Mesodermal cell (in vitro differentiated cells): Measurements from ENCODE around the gene PLCB4.

Experiments used
- H3K27ac ChIP-seq: 2 replicates; pipeline ENCODE4 v1.7.0; 2013; ENCODE audit warnings: mild to moderate bottlenecking, low read depth, low read length, moderate library complexity; ENCODE audit not compliant: severe bottlenecking
- H3K36me3 ChIP-seq: 2 replicates; pipeline ENCODE4 v1.7.1; 2013; ENCODE audit warnings: mild to moderate bottlenecking, low read length, moderate library complexity; ENCODE audit not compliant: control insufficient read depth, insufficient read depth
- H3K4me1 ChIP-seq: one replicate; pipeline ENCODE4 v1.7.1; 2013; ENCODE audit warnings: mild to moderate bottlenecking, low read length; ENCODE audit not compliant: insufficient read depth, control insufficient read depth, poor library complexity, severe bottlenecking
- H3K4me3 ChIP-seq: 2 replicates; pipeline ENCODE4 v1.7.0; 2013; ENCODE audit warnings: low read length, control low read depth, mild to moderate bottlenecking; ENCODE audit not compliant: insufficient read depth, poor library complexity, severe bottlenecking; ENCODE audit errors: extremely low read depth
- H3K9me3 ChIP-seq: 2 replicates; pipeline ENCODE4 v1.7.1; 2013; ENCODE audit warnings: mild to moderate bottlenecking, low read length, moderate library complexity; ENCODE audit not compliant: control insufficient read depth
- WGBS, 2 experiments: methylation state at CpG; one replicate each; pipeline ENCODE4 v1.1.5; 2013; ENCODE audit warnings: missing lambda C conversion rate in 2 of 2; ENCODE audit not compliant: insufficient coverage in 2 of 2; 5-methylcytosine and 5-hydroxymethylcytosine counted together

Gene PLCB4

DNA sequence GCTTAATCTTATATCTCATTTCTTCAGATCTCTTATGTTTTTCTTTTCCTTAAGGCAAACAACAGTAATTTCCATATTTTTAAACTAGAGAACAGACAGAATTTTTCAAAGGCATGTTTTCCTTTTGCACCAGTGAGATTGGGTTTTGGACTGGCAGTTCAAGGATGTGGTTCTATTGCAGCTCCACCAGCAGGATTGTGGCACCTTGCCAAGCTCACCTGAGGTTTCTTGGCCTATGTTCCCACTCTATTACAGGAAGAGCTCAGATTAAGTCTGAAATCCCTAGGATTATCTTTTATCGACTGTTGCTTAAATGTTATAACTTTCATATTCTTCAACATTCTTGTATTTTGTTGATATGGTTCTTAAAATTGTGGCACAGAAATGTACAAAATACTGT is 218.9 kb downstream of the PLCB4 start:
- Histone ChIP-seq H3K36me3 (no peaks in the 10 kb centered on the region), H3K27ac (no peak overlapping the region), H3K9me3 (no peaks in the 10 kb centered on the region), H3K4me1 (peaks cover 3% of the 10 kb centered on the region), H3K4me3 (no peak overlapping the region)
- no CpG with 5 or more reads among the region's 1 CpG for WGBS, 2 experiments

DNA sequence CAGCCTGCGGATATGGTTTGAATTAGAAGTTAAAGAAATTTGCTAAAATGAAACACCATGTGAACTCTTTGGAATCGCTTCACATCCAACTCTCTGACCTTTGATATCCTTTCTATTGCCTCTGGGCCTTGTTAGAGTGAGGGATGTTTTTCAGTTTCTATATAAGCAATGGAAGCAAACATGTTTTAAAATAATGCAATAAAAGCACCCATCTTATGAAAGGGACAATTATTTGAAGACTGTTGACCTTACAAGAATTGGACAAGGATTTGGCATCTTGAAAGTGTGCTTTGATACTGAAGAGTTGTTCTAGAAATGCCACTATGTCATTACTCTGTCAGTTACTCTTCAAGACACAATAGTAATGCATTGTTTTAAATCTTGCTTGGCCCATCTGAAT is 221.4 kb downstream of the PLCB4 start:
- Histone ChIP-seq H3K27ac (no peak overlapping the region), H3K36me3 (no peaks in the 10 kb centered on the region), H3K4me1 (peaks cover 16% of the 10 kb centered on the region), H3K4me3 (no peak overlapping the region), H3K9me3 (no peaks in the 10 kb centered on the region)
- WGBS, 2 experiments: no CpG with 5 or more reads among the region's 2 CpGs

DNA sequence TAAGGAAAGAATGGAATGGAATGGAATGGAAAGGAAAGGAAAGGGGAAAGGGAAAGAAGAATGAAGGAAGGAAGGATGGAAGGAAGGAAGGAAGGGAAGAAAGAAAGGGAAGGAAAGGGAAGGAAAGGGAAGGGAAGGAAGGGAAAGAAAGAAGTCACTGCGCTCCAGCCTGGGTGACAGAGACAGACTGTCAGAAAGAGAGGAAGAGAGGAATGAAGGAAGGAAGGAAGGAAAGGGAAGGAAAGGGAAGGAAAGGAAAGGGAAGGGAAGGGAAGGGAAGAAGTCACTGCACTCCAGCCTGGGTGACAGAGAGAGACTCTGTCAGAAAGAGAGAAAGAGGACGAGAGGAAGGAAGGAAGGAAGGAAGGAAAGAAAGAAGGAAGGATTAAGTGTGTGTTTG is 224.3 kb downstream of the PLCB4 start:
- 94 to 100% methylated on average over 1 to 2 of the region's 2 CpGs for WGBS, 2 experiments
- peaks cover 13% of the 10 kb centered on the region for H3K4me1 ChIP-seq
- H3K36me3 ChIP-seq: no peaks in the 10 kb centered on the region
- H3K9me3 ChIP-seq: no peaks in the 10 kb centered on the region
- no peak overlapping the region for H3K27ac ChIP-seq
- no peak overlapping the region for H3K4me3 ChIP-seq

DNA sequence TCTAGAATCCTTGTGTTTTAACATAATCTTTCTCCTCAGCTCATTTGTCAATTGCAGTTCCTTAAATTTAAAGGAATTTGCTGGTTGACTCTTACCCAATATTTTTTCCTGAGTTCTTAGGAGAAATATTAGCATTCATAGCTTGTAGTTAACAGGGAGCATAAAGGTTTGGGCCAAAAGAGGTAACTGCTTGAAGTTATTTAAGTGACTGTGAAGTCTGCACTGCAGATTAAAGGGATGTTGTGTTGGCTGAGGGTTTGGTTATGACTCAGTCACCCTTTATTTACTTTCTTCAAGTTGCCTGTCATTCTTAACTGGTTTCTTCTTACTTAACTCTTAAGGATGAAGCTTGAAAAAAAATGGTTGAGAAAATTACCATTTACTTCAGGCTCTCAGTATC is 225.2 kb downstream of the PLCB4 start:
- H3K4me1 ChIP-seq: peaks cover 13% of the 10 kb centered on the region
- H3K27ac ChIP-seq: no peak overlapping the region
- no peaks in the 10 kb centered on the region for H3K36me3 ChIP-seq
- H3K4me3 ChIP-seq: no peak overlapping the region
- no peaks in the 10 kb centered on the region for H3K9me3 ChIP-seq

DNA sequence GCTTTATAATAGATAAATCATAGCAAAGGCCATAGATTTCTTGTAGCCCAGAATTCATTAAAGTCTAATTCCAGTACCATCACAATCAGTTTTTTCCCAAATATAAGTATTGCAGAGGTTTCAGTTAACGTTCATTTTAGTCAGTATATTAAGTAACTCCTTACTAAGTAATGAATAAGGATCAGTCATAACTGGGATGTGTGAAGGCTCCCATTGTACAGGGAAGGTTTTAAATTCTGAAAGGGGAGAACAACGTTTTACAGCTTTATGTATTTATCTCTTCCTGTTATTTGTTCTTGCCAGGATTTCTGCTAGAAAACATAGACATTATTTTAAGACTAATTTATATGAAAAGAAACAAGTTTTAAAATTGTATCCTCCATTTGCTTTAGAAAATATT is 230.0 kb downstream of the PLCB4 start:
- H3K4me3 ChIP-seq: no peak overlapping the region
- H3K36me3 ChIP-seq: no peaks in the 10 kb centered on the region
- no CpG with 5 or more reads among the region's 2 CpGs for whole genome bisulfite sequencing, 2 experiments
- no peak overlapping the region for H3K27ac ChIP-seq
- no peaks in the 10 kb centered on the region for H3K9me3 ChIP-seq
- peaks cover 12% of the 10 kb centered on the region for H3K4me1 ChIP-seq

DNA sequence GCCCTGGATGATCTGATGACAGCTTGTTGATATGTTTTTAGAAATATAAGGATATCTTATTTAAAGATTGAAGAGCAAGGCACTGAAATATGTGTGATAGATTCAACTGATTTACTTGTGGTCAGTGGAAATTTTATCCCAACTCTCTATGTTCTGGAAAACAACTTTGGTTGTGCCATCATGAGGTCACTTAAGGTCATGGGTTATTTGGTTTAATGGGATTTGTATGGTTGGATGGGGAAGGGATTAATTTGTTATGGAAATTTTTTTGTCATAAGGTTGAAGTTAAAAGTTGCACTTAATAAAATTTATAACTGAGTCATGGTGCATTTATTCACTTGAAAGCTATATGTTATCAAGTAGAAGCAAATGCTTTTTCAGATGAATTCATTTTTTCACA is 231.2 kb downstream of the PLCB4 start:
- no peaks in the 10 kb centered on the region for H3K36me3 ChIP-seq
- no peaks in the 10 kb centered on the region for H3K9me3 ChIP-seq
- H3K27ac ChIP-seq: no peak overlapping the region
- H3K4me3 ChIP-seq: no peak overlapping the region
- H3K4me1 ChIP-seq: peaks cover 4% of the 10 kb centered on the region

DNA sequence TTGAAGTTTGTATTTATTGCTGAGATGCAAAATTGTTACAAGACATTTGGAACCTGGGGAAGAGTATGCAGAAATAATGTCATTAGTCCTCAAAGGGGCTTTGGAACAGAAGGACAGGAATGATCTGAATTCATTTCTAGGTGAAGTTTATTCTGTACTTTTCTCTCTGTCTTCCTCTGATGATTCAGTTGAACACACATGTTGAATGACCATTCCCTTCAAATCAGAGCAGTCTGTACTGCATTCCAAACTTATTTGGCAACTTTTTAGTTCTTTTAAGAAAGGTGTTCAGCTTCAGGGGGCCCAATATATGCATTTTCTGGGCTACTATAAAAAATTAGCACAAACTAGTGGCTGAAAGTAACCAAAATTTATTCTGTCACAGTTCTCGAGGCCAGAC is 231.6 kb downstream of the PLCB4 start:
- Histone ChIP-seq H3K36me3 (no peaks in the 10 kb centered on the region), H3K9me3 (no peaks in the 10 kb centered on the region), H3K4me1 (peaks cover 4% of the 10 kb centered on the region), H3K27ac (no peak overlapping the region), H3K4me3 (no peak overlapping the region)
- WGBS, 2 experiments: 88 to 100% methylated on average over 1 of the region's 1 CpG

DNA sequence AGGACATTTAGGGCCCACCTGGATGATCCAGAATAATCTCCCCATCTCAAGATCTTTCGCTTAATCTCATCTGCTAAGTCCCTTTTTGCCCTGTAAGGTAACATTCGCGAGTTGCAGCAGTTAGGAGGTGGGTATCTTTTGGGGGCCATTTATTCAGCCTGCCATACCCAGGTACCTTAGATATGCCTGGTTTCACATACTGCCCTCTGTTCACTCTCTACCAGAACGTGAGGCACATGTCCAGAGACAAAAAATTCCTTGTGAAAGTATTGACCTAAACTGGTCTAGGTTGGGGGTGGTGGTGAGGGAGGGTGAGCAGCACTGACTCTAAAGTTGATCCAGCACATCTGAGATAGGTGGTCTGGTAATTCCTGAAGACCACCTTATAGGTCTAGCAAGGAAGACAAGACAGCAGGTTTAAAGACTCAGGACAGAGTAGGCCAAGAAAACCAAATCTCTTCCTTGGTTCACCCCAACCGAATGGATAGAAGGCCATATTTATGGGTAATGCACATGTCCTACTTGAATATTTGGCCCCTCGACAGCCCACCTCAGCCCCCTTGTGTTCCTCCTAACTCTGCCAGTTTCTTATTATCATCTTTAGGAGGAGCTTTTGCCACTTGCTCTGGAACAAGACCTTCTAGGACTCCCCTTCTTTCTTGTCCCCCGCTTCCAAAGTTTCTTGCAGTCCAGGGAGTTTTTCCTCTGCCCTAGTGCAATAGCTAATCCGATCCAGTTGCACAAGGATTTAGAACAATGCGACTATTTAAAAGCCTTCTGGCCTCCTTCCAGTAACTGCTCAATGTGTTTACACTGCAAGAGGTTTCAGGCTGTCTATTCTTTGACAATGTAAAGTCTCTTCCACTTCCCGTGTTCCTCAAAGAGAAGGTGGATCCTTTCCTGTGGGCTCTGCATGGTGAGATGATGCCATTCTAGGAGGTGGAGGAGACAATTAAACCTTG is 232.5 kb downstream of the PLCB4 start:
- WGBS, 2 experiments: 93 to 98% methylated on average over 5 of the region's 10 CpGs
- peaks cover 4% of the 10 kb centered on the region for H3K4me1 ChIP-seq
- H3K4me3 ChIP-seq: no peak overlapping the region
- H3K27ac ChIP-seq: no peak overlapping the region
- H3K36me3 ChIP-seq: no peaks in the 10 kb centered on the region
- no peaks in the 10 kb centered on the region for H3K9me3 ChIP-seq

DNA sequence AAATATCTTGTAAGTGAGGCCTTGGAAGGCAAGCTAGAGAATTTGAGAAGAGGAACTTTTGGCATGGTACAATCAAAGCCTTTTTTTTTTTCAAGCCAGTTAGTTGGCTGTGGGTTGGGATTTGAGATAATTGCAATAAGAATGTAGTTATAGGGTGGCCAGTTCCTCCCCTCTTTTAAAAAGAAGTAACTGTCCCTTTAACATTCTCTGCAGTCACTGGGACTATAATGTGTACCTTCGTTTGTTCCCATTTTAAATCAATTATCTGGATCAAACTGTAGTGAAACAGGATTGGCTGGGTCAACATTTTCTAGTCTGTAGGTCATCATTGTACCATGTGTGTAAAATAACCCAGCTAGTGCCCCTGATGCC is 233.2 kb downstream of the PLCB4 start:
- H3K27ac ChIP-seq: no peak overlapping the region

DNA sequence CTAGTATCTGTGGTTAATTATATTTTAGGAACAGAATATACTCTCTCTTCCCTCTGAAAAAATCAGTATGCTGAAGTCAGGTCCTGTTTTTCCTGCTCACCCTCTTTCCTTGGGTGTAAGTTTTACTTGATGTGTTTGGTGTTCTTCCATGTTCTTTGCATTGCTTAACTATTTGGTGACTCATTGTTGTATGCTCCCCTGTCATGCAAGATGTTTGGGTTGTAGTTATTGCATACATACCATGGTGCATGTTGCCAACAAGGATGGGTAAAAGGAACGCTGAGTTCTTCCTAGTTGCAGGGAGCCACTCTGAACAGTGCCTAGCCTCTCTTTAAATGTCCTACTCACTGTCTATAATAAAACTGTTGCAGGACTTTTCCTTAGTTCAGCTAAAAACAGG is 237.6 kb downstream of the PLCB4 start:
- peaks cover 1% of the 10 kb centered on the region for H3K4me1 ChIP-seq
- H3K36me3 ChIP-seq: no peaks in the 10 kb centered on the region
- no peak overlapping the region for H3K27ac ChIP-seq
- no peak overlapping the region for H3K4me3 ChIP-seq
- WGBS, 2 experiments: 60 to 100% methylated on average over 1 of the region's 1 CpG
- H3K9me3 ChIP-seq: no peaks in the 10 kb centered on the region

More for the DNA sequence above, 233.2 kb downstream of the PLCB4 start:
- H3K4me3 ChIP-seq: no peak overlapping the region
- no CpG with 5 or more reads among the region's 1 CpG for WGBS, 2 experiments
- no peaks in the 10 kb centered on the region for H3K36me3 ChIP-seq
- H3K9me3 ChIP-seq: no peaks in the 10 kb centered on the region
- H3K4me1 ChIP-seq: peaks cover 4% of the 10 kb centered on the region

DNA sequence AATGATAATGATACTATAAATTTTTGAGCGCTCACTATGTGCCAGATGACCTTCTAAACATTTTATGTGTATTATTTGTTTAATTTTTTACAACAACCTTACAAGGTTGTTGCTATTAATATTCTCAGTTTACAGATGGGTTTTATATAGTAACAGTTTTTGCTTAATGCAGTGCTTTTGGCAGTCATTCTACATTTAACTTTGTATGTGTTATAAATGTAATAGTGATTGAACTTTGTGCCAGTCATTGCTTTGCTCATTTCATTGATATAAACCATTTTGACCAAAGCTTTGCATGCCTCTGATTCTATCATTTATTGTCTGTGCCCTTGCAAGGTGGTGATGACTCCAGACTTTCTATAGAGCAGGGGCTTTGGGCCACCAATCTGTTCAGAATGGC is 239.2 kb downstream of the PLCB4 start:
- Histone ChIP-seq H3K4me1 (peaks cover 11% of the 10 kb centered on the region), H3K27ac (no peak overlapping the region), H3K36me3 (no peaks in the 10 kb centered on the region), H3K4me3 (no peak overlapping the region), H3K9me3 (no peaks in the 10 kb centered on the region)
- no CpG with 5 or more reads among the region's 1 CpG for whole genome bisulfite sequencing, 2 experiments
